IMR-90 (cell line): ENCODE data around the gene GABBR2.

Source experiments
- CTCF ChIP-seq: conservative IDR thresholded peaks from 2 replicates; pipeline ENCODE4 v1.5.1; 2012; ENCODE audit warnings: mild to moderate bottlenecking, low read depth, low read length, improper control_type of control experiment
- POLR2A ChIP-seq: IDR thresholded peaks from 2 replicates; pipeline ENCODE4 v1.6.1; 2012; ENCODE audit warnings: mild to moderate bottlenecking, low read depth, low read length
- SMC3 ChIP-seq: fragments of 150-350 bp; IDR thresholded peaks from 2 replicates; pipeline ENCODE4 v1.6.1; 2016; ENCODE audit warnings: low read depth, mild to moderate bottlenecking, antibody characterized with exemption, low read length, moderate library complexity
- TF ChIP-seq, protein P1 (sequence below): fragments of 150-350 bp; IDR thresholded peaks from 2 replicates; pipeline ENCODE4 v1.6.1; 2017; ENCODE audit warnings: mild to moderate bottlenecking, antibody characterized with exemption, low read length, low read depth

DNA sequence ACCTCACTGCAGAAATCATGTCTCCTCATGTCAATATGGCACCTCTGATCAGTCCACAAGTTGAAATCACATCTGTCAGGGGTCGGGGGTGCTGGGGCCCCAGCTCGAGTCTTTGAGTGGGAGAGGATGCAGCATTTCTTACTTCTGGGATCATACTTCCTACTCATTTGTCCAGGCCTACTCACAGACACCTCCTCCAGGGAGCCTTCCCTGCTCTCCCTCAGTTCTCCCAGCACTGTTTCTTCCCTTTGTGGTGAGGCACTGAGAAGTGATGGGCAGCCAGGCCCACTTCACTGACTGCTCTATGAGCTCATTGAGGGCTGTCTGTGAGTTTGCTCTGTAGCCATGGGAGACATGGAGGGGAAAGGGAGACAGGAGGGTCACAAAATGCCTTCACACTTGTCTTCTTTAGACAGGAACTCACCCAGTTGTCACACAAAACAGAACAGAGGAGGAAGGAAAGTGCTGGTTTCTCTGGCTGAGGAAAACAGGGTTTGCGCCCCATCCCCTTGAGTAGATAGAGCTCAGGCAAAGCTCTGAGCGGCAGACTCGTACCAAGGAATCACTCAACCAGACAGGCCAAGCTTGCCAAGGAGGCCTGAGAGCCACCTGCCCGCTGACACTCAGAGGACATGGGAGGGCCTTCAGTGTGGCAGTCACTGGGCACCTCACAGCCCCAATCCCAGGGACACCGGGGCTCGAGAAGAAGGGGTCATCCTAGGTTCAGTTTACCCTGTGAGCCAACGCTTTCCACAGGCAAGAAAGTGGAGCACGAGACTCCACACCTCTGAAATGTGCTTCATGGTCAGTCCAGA is 152.9 kb downstream of the GABBR2 start:
- no peak for TF ChIP-seq CTCF
- TF ChIP-seq POLR2A, result no peak
- no peak for TF ChIP-seq SMC3
- TF ChIP-seq, protein P1, sequence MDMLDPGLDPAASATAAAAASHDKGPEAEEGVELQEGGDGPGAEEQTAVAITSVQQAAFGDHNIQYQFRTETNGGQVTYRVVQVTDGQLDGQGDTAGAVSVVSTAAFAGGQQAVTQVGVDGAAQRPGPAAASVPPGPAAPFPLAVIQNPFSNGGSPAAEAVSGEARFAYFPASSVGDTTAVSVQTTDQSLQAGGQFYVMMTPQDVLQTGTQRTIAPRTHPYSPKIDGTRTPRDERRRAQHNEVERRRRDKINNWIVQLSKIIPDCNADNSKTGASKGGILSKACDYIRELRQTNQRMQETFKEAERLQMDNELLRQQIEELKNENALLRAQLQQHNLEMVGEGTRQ, result no peak
